ENCODE measurements around the gene ZNF362. TPM values are rescaled to one million over a fixed set of nuclear protein-coding genes. Genes with fewer than 3 reads are reported as not detected.
A peak's percentile ranks its signal among the peaks of the same experiment; 100 is the strongest.

Gene ZNF362
- total RNA-seq, 2 donors from 2014 or later: 8.9 to 9.8 TPM

DNA sequence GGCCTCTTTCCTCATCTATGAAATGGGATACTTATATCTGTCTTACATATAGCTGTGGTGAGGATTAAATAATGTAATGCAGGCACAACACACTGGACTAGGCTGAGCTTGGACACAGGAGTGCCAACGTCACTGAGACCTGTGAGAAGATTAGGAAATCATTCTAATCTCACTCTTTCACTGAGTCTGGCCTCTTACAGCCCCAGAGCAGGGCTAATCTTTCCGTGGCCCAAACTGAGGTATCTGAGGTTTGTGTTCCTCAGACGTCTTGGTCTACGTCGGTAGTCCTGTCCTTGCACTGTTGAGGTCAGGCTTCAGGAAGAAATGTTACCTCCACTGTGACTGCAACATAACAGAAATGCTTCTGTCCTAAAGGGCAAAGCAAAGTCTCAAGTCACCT is 87.2 kb downstream of the ZNF362 start:
- H3K4me3 ChIP-seq: no peak overlapping the region
- TF ChIP-seq, protein P1, sequence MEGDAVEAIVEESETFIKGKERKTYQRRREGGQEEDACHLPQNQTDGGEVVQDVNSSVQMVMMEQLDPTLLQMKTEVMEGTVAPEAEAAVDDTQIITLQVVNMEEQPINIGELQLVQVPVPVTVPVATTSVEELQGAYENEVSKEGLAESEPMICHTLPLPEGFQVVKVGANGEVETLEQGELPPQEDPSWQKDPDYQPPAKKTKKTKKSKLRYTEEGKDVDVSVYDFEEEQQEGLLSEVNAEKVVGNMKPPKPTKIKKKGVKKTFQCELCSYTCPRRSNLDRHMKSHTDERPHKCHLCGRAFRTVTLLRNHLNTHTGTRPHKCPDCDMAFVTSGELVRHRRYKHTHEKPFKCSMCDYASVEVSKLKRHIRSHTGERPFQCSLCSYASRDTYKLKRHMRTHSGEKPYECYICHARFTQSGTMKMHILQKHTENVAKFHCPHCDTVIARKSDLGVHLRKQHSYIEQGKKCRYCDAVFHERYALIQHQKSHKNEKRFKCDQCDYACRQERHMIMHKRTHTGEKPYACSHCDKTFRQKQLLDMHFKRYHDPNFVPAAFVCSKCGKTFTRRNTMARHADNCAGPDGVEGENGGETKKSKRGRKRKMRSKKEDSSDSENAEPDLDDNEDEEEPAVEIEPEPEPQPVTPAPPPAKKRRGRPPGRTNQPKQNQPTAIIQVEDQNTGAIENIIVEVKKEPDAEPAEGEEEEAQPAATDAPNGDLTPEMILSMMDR (IDR thresholded peaks at IDR 0.05): no peak
- H3K9ac ChIP-seq (ENCODE audit: low read depth in 2 of 2, low read length in 2 of 2): no peak overlapping the region
- no peak for DNase-seq
- no peak overlapping the region for H3K27ac ChIP-seq
- no peaks in the 10 kb centered on the region for H3K27me3 ChIP-seq
- H3K4me1 ChIP-seq: peaks cover 36% of the 10 kb centered on the region
- no peaks in the 10 kb centered on the region for H3K36me3 ChIP-seq
- intact Hi-C loops (cut with DNase I): no loop called here
- no peaks in the 10 kb centered on the region for H3K9me3 ChIP-seq

DNA sequence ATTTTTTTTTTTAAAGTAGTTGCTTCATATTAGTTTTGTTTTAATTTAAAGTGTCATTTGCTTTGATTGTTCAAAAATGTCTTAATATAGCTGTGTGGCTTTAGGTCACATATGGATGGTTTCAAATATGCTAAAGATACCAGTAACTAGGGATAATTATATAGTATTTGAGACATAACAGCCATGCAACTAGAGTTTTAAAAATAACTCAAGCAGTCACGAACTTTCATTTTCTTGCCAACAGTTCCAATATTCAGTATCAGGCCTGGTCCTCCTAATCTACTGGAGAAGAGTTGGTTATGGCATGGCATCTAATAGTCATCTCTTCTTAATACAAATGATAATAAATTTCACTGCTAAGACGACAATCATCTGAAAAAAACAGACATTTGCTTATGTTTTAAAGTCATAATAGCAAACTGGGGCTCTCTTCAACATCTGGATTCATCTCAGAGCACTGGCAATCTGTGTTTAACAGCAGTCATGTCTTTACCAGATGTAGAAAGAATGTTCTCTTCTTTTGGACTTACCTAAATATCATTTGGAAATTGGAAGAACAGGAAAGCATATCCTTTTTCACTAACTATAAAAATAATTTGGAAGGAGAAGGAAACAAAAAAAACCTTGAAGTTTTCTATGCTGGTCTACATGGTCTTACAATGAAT is 88.7 kb downstream of the ZNF362 start:
- Histone ChIP-seq H3K9me3 (no peaks in the 10 kb centered on the region), H3K27me3 (no peaks in the 10 kb centered on the region), H3K4me3 (no peak overlapping the region), H3K4me1 (peaks cover 32% of the 10 kb centered on the region), H3K27ac (no peak overlapping the region), H3K36me3 (no peaks in the 10 kb centered on the region), H3K9ac (ENCODE audit: low read depth in 2 of 2, low read length in 2 of 2) (no peak overlapping the region)
- DNase-seq: no peak
- intact Hi-C loops (cut with DNase I): no loop called here
- TF ChIP-seq, protein P1 (IDR thresholded peaks at IDR 0.05): no peak

DNA sequence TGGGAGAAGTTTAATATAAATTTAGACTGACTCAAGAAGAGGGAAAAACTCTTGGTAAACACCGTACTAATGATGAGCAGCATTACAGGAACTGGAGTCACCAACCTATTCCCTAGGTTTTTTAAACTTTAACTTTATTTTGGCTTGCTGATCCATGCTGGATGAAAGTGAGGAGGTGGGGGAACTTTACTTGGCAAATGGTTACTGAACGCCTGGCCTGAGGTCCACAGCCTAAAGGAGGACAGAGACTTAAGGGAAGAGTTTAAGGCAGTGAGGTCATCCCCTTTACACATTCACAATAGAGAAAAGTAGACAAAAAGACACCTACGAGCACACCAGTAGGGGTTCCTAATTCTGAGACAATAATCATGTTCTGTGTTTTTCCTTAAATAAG is 90.2 kb downstream of the ZNF362 start:
- peak overlapping the region; percentile 11 for H3K4me3 ChIP-seq
- H3K4me1 ChIP-seq: peaks cover 34% of the 10 kb centered on the region

DNA sequence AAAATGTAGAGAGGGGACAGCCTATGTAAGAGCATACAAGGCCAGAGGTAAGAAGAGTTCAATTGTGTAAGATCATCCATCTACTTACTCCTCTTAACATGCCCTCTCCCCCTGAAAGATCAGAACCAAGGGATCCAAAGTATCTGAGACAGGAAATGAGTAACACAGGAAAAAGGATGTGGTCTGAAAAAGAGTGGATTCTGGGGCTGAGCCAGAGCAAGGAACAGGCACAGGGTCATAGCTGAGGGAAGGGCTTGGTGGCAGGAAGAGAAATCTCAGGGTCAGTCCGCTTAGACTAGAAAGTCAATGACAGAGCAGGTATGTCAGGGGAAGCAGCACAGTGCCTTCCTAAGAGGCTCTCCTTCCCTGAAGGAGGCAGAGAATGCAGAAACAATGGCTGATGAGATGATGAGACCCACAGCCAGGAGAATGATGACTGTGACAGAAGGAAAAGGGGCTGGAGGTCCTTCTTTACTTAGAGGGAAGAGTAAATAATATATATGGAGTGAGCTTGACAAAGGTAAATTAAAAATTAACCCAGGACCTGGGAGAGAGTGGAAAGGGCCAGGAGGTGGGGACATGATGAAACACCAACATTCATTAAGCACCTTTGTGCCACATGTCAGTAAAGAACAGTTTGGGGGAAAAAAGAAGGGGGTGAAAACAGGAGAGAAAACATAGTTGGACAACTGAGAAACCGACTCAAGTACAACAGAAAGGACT is 90.8 kb downstream of the ZNF362 start:
- no peaks in the 10 kb centered on the region for H3K27me3 ChIP-seq
- TF ChIP-seq, protein P1 (IDR thresholded peaks at IDR 0.05): no peak
- H3K9me3 ChIP-seq: no peaks in the 10 kb centered on the region
- peak overlapping the region; percentile 66 for H3K4me3 ChIP-seq
- intact Hi-C loops (cut with DNase I): no loop called here
- H3K9ac ChIP-seq (ENCODE audit: low read depth in 2 of 2, low read length in 2 of 2): peak overlapping the region; percentile 58 to 91
- H3K4me1 ChIP-seq: peaks cover 28% of the 10 kb centered on the region
- H3K27ac ChIP-seq: peak overlapping the region; percentile 95
- peak; percentile 63 for DNase-seq
- no peaks in the 10 kb centered on the region for H3K36me3 ChIP-seq

More for the DNA sequence above, 90.2 kb downstream of the ZNF362 start:
- Histone ChIP-seq H3K27me3 (no peaks in the 10 kb centered on the region), H3K9ac (ENCODE audit: low read depth in 2 of 2, low read length in 2 of 2) (peak overlapping the region in 1 of 2 donors; percentile 91), H3K9me3 (no peaks in the 10 kb centered on the region), H3K27ac (peak overlapping the region; percentile 95), H3K36me3 (no peaks in the 10 kb centered on the region)
- intact Hi-C loops (cut with DNase I): no loop called here
- TF ChIP-seq, protein P1 (IDR thresholded peaks at IDR 0.05): no peak
- no peak for DNase-seq

DNA sequence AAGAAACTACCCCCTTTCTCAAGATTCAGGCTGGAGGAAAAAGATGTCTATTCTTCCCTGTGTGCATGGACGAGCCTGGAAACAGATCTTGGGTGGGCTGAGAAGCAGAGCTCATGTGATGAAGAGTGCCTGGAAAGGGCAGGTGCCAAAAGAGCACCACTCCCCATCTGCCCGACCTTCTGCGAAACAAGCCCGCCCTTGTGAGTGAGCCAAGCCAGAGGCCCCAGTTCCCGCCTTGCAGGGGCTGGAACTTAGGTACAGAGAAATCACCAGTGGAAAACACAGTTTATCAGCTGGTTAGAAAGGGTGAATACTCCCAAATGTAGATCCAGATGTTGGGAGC is 91.3 kb downstream of the ZNF362 start:
- TF ChIP-seq, protein P1 (IDR thresholded peaks at IDR 0.05): no peak
- Histone ChIP-seq H3K27me3 (no peaks in the 10 kb centered on the region), H3K4me1 (peaks cover 23% of the 10 kb centered on the region), H3K9ac (ENCODE audit: low read depth in 2 of 2, low read length in 2 of 2) (peak overlapping the region; percentile 58 to 91), H3K27ac (peak overlapping the region; percentile 95), H3K9me3 (no peaks in the 10 kb centered on the region), H3K4me3 (peak overlapping the region; percentile 66), H3K36me3 (no peaks in the 10 kb centered on the region)
- intact Hi-C loops (cut with DNase I): no loop called here
- peak; percentile 61 for DNase-seq

Data from colonic mucosa (tissue), 4 donors.